Neural progenitor cell (in vitro differentiated cells): ENCODE data around the gene HDAC4. TPM values are rescaled to one million over a fixed set of nuclear protein-coding genes. Genes with fewer than 3 reads are reported as not detected.
A peak's percentile ranks its signal among the peaks of the same experiment; 100 is the strongest.

Experiments
- DNase-seq: peaks from one replicate; pipeline ENCODE4 v3.0.0-alpha.2; 2016; ENCODE audit warnings: low spot score
- H2AFZ ChIP-seq: fragments of 200-600 bp; sonication (generic); replicated peaks from 2 replicates; pipeline ENCODE4 v1.6.1; 2016; ENCODE audit warnings: antibody characterized with exemption
- H3F3A ChIP-seq: fragments of 200-600 bp; sonication (generic); 2 replicates; pipeline ENCODE4 v1.6.1; 2016; ENCODE audit warnings: antibody characterized with exemption, low read depth
- H3K27ac ChIP-seq: fragments of 200-600 bp; sonication (generic); 2 replicates; pipeline ENCODE4 v1.5.1; 2016; ENCODE audit warnings: mild to moderate bottlenecking
- H3K27me3 ChIP-seq: fragments of 200-600 bp; sonication (generic); 2 replicates; pipeline ENCODE4 v1.6.1; 2016; ENCODE audit warnings: mild to moderate bottlenecking, moderate library complexity
- H3K36me3 ChIP-seq: fragments of 200-600 bp; sonication (generic); 2 replicates; pipeline ENCODE4 v1.5.1; 2016
- H3K4me1 ChIP-seq: fragments of 200-600 bp; sonication (generic); 2 replicates; pipeline ENCODE4 v1.6.1; 2016; ENCODE audit warnings: mixed run types
- H3K4me2 ChIP-seq: fragments of 200-600 bp; sonication (generic); 2 replicates; pipeline ENCODE4 v1.6.1; 2016
- H3K4me3 ChIP-seq: fragments of 200-600 bp; sonication (generic); 2 replicates; pipeline ENCODE4 v1.5.1; 2016
- H3K79me2 ChIP-seq: fragments of 200-600 bp; sonication (generic); 2 replicates; pipeline ENCODE4 v1.6.1; 2016; ENCODE audit warnings: low read depth
- H3K9ac ChIP-seq: fragments of 200-600 bp; sonication (generic); 2 replicates; pipeline ENCODE4 v1.6.1; 2016
- H3K9me3 ChIP-seq: fragments of 200-600 bp; sonication (generic); 2 replicates; pipeline ENCODE4 v1.5.1; 2016; ENCODE audit warnings: low read depth
- H4K20me1 ChIP-seq: fragments of 200-600 bp; sonication (generic); 2 replicates; pipeline ENCODE4 v1.6.1; 2016; ENCODE audit warnings: low read depth
- H3K27ac Mint-ChIP-seq: 3 replicates; pipeline ENCODE4 v1.8.0; 2021; ENCODE audit warnings: mixed read lengths
- H3K27me3 Mint-ChIP-seq: 2 replicates; pipeline ENCODE4 v1.8.0; 2022; ENCODE audit warnings: low read depth, mild to moderate bottlenecking, inconsistent platforms, moderate library complexity, mixed read lengths; ENCODE audit not compliant: insufficient read depth
- H3K36me3 Mint-ChIP-seq: 3 replicates; pipeline ENCODE4 v1.8.0; 2021; ENCODE audit warnings: mixed read lengths
- H3K4me1 Mint-ChIP-seq: 3 replicates; pipeline ENCODE4 v1.8.0; 2021; ENCODE audit warnings: mixed read lengths
- H3K4me3 Mint-ChIP-seq: 3 replicates; pipeline ENCODE4 v1.8.0; 2021; ENCODE audit warnings: mild to moderate bottlenecking, moderate library complexity, mixed read lengths
- H3K9me3 Mint-ChIP-seq: 3 replicates; pipeline ENCODE4 v1.8.0; 2020; ENCODE audit warnings: mixed read lengths
- CTCF ChIP-seq: fragments of 200-600 bp; sonication (generic); IDR thresholded peaks from 2 replicates; pipeline ENCODE4 v1.5.1; 2017; ENCODE audit warnings: antibody characterized with exemption, mild to moderate bottlenecking
- EZH2 ChIP-seq: fragments of 200-600 bp; sonication (generic); IDR thresholded peaks from 2 replicates; pipeline ENCODE4 v1.6.1; 2017; ENCODE audit warnings: antibody characterized with exemption, mild to moderate bottlenecking, moderate library complexity
- EZH2phosphoT487 ChIP-seq: fragments of 200-600 bp; sonication (generic); IDR thresholded peaks from 2 replicates; pipeline ENCODE4 v1.6.1; 2017; ENCODE audit warnings: antibody characterized with exemption
- total RNA-seq: library from RNA; depleted of rRNA; stranded (reverse); fragments of >200 nt; gene quantifications from 2 replicates; pipeline ENCODE4 v1.2.3, GENCODE V29; 2015; ENCODE audit warnings: low replicate concordance

HDAC4 gene
- total RNA-seq, 1 donor from 2014 or later = 36.0 TPM

- H2AFZ ChIP-seq = no peak overlapping the region
- peaks cover 2% of the 10 kb centered on the region for H3K9me3 Mint-ChIP-seq
- peaks cover 2% of the 10 kb centered on the region for H3K27me3 Mint-ChIP-seq
- no peak overlapping the region for H3K27ac Mint-ChIP-seq
- H3K4me1 Mint-ChIP-seq = peaks cover 7% of the 10 kb centered on the region
- H3K36me3 ChIP-seq = no peaks in the 10 kb centered on the region
- H3K36me3 Mint-ChIP-seq = no peaks in the 10 kb centered on the region
- no peak overlapping the region for H3K27ac ChIP-seq
- no peak overlapping the region for H3K4me2 ChIP-seq
- H3F3A ChIP-seq = no peaks in the 10 kb centered on the region
- H3K9ac ChIP-seq = no peak overlapping the region
- no peak overlapping the region for H3K4me3 ChIP-seq
- H3K4me1 ChIP-seq = no peaks in the 10 kb centered on the region
- no peak for DNase-seq
- no peaks in the 10 kb centered on the region for H4K20me1 ChIP-seq
- no peaks in the 10 kb centered on the region for H3K79me2 ChIP-seq
- H3K9me3 ChIP-seq = no peaks in the 10 kb centered on the region
- H3K4me3 Mint-ChIP-seq = no peak overlapping the region
- H3K27me3 ChIP-seq = no peaks in the 10 kb centered on the region
- TF ChIP-seq EZH2phosphoT487 (no peak), CTCF (no peak), EZH2 (no peak)
These were observed 358.8 kb downstream of the HDAC4 start for GRCh38 chr2:239042046-239042445.

- Histone ChIP-seq H3K4me1 (no peaks in the 10 kb centered on the region), H3K4me3 (no peak overlapping the region), H3K27me3 (no peaks in the 10 kb centered on the region), H3K36me3 (no peaks in the 10 kb centered on the region), H3K4me2 (no peak overlapping the region), H3K27ac (no peak overlapping the region), H3K9ac (no peak overlapping the region), H4K20me1 (no peaks in the 10 kb centered on the region), H3K79me2 (no peaks in the 10 kb centered on the region), H3K9me3 (no peaks in the 10 kb centered on the region), H2AFZ (no peak overlapping the region), H3F3A (no peaks in the 10 kb centered on the region)
- no peak for DNase-seq
- H3K27me3 Mint-ChIP-seq = peaks cover 2% of the 10 kb centered on the region
- no peak for TF ChIP-seq CTCF
- TF ChIP-seq EZH2 = no peak
- no peak for TF ChIP-seq EZH2phosphoT487
- H3K4me3 Mint-ChIP-seq = no peak overlapping the region
- peaks cover 7% of the 10 kb centered on the region for H3K4me1 Mint-ChIP-seq
- peaks cover 2% of the 10 kb centered on the region for H3K9me3 Mint-ChIP-seq
- no peak overlapping the region for H3K27ac Mint-ChIP-seq
- H3K36me3 Mint-ChIP-seq = no peaks in the 10 kb centered on the region
These were observed 359.8 kb downstream of the HDAC4 start for GRCh38 chr2:239041062-239041461.

GRCh38 chr2:239040152-239040761 lies 360.6 kb downstream of the HDAC4 start:
- Histone ChIP-seq H3K4me1 (no peaks in the 10 kb centered on the region), H3K9me3 (no peaks in the 10 kb centered on the region), H3K4me3 (no peak overlapping the region), H4K20me1 (no peaks in the 10 kb centered on the region), H3K4me2 (no peak overlapping the region), H3F3A (no peaks in the 10 kb centered on the region), H3K79me2 (no peaks in the 10 kb centered on the region), H3K27me3 (no peaks in the 10 kb centered on the region), H2AFZ (peak overlapping the region; percentile 34), H3K9ac (no peak overlapping the region), H3K36me3 (no peaks in the 10 kb centered on the region), H3K27ac (no peak overlapping the region)
- TF ChIP-seq CTCF = no peak
- TF ChIP-seq EZH2phosphoT487 = no peak
- no peak for TF ChIP-seq EZH2
- H3K36me3 Mint-ChIP-seq = no peaks in the 10 kb centered on the region
- H3K4me1 Mint-ChIP-seq = peaks cover 7% of the 10 kb centered on the region
- H3K27me3 Mint-ChIP-seq = peaks cover 2% of the 10 kb centered on the region
- no peak for DNase-seq
- H3K27ac Mint-ChIP-seq = no peak overlapping the region
- no peak overlapping the region for H3K4me3 Mint-ChIP-seq
- peaks cover 2% of the 10 kb centered on the region for H3K9me3 Mint-ChIP-seq
